SIG-M5 treated with dmso at 0.1 percent for 504 hours (cell line): ENCODE results near the gene ZNF507.
"Not testable (repeated sequence)": the region's sequence is repeated elsewhere in the genome, so short reads cannot be mapped to it uniquely, and the experiment has no call there.

ENCODE experiments used
- DNase-seq: peaks from one replicate; lab custom pipeline; 2025; ENCODE audit not compliant: unreplicated experiment; lab: John Stamatoyannopoulos, UW

The ZNF507 gene

GRCh38 chr19:32406161-32407003, 61.0 kb downstream of the ZNF507 start:
- no peak for DNase-seq

GRCh38 chr19:32407004-32407992, 61.9 kb downstream of the ZNF507 start:
- DNase-seq = no peak

GRCh38 chr19:32415246-32415645, 69.8 kb downstream of the ZNF507 start:
- DNase-seq = no peak

- no peak for DNase-seq
These were observed 70.3 kb downstream of the ZNF507 start for GRCh38 chr19:32415669-32416068.

- DNase-seq = no peak
These were observed 71.5 kb downstream of the ZNF507 start for GRCh38 chr19:32416749-32417456.

GRCh38 chr19:32418155-32418554, 72.7 kb downstream of the ZNF507 start:
- no peak for DNase-seq

GRCh38 chr19:32421589-32422361, 76.4 kb downstream of the ZNF507 start:
- peak; percentile 93 for DNase-seq

- no peak for DNase-seq
These were observed 77.0 kb downstream of the ZNF507 start for GRCh38 chr19:32422435-32422834.

- DNase-seq = not testable (repeated sequence)
These were observed 78.5 kb downstream of the ZNF507 start for GRCh38 chr19:32423944-32424343.

- DNase-seq = no peak
These were observed 82.1 kb downstream of the ZNF507 start for GRCh38 chr19:32427536-32427935.

- no peak for DNase-seq
These were observed 91.3 kb downstream of the ZNF507 start for GRCh38 chr19:32436692-32437091.

GRCh38 chr19:32437096-32437495, 91.7 kb downstream of the ZNF507 start:
- no peak for DNase-seq
